ENCODE measurements around the gene MACROD2. TPM values are rescaled to one million over a fixed set of nuclear protein-coding genes. Genes with fewer than 3 reads are reported as not detected.
"Not testable (repeated sequence)": the region's sequence is repeated elsewhere in the genome, so short reads cannot be mapped to it uniquely, and the experiment has no call there.

Gene MACROD2
- total RNA-seq, 1 donor from 2014 or later = 0.13 TPM

DNA sequence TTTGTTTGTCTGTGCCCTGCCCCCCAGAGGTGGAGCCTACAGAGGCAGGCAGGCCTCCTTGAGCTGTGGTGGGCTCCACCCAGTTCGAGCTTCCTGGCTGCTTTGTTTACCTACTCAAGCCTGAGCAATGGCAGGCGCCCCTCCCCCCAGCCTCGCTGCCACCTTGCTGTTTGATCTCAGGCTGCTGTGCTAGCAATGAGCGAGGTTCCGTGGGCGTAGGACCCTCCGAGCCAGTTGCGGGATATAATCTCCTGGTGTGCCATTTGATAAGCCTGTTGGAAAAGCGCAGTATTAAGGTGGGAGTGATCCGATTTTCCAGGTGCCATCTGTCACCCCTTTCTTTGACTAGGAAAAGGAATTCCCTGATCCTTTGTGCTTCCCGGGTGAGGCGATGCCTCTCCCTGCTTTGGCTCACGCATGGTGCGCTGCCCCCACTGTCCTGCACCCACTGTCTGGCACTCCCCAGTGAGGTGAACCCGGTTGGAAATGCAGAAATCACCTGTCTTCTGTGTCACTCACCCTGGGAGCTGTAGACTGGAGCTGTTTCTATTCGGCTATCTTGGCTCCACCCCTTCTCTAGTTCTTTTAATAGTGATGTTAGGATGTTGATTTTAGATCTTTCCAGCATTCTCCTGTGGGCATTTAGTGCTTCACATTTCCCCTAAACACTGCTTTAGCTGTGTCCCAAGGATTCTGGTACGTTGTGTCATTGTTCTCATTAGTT is 471.9 kb downstream of the MACROD2 start:
- DNase-seq (ENCODE audit: low read depth in 2 of 2) = not testable (repeated sequence)

DNA sequence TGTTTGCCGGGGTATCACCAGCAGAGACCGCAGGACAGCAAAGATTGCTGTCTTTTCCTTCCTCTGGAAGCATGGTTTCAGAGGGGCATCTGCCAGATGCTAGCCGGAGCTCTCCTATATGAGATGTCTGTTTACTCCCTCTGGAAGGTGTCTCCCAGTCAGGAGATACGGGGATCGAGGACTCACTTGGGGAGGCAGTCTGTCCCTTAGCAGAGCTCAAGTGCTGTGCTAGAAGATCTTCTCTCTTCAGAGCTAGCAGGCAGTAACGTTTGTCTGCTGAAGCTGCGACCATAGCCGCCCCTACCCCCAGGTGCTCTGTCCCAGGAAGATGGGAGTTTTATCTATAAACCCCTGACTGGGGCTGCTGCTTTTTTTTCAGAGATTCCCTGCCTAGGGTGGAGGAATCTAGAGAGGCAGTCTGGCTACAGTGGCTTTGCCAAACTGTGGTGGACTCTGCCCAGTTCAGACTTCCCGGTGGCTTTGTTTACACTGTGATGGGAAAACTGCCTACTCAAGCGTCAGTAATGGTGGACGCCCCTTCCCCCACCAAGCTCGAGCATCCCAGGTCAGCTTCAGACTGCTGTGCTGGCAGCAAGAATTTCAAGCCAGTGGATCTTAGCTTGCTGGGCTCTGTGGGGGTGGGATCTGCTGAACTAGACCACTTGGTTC is 475.0 kb downstream of the MACROD2 start:
- DNase-seq (ENCODE audit: low read depth in 2 of 2) = no peak

DNA sequence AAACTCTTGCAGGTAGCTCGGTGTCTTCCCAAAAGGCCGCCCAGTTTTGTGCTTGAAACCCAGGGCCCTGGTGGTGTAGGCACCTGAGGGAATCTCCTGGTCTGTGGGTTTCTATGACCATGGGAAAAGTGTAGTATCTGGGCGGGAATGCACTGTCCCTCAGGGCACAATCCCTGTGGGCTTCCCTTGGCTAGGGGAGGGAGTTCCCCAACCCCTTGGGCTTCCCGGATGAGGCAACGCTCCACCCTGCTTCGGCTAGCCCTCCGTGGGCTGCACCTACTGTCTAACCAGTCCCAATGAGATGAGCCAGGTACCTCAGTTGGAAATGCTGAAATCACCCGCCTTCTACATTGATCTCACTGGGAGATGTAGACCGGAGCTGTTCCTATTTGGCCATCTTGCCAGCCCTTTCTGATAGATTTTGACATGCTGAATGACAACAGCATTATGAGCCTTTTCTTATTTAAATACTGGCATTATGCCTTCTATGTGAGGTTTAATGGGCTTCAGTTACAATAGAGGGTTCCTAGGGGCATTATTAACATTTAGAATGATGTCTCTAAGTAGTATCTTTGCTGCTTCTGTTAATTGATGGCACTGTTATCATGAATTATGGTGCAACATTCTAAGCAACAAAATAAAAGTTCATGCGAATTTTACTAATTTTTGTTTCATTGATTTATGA is 475.8 kb downstream of the MACROD2 start:
- DNase-seq (ENCODE audit: low read depth in 2 of 2) = no peak

DNA sequence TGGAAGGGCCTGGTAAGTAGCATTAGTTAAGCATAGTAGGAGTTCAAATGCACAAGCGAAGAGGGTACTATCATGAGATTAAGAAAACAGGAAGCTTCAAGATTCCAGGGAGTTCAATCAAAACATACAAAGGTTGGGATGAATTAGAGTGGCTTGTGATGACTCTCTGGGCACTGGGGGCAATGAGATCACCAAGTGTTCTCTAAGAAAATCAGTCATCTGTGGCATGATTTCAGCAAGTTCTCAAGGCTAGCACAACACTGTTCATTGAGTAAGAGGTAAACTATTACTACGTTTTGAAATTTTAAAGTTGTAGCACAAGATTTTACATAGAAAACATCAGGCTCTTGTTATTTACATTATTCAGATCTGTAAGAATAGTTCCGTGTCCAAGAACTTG is 481.8 kb downstream of the MACROD2 start:
- DNase-seq (ENCODE audit: low read depth in 2 of 2) = no peak

DNA sequence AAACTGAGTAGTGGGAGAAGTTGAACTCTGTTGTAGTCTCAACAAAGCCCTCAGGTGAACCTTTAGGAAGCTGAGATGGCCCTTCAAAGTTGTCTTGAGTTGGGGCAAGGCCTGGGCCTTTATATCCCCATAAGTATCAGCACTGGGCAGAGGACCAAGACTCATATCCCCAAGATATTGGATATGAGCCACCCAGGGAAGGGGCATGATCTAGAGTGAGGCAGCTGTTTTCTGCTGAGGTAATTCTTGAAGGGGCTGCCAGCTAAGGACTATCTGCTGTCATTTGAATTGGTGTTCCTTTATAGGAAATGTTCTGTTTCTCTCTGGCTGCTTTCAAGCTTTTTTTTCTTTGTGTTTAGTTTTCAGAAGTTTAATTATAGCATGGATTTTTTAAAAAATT is 482.8 kb downstream of the MACROD2 start:
- no peak for DNase-seq (ENCODE audit: low read depth in 2 of 2)

DNA sequence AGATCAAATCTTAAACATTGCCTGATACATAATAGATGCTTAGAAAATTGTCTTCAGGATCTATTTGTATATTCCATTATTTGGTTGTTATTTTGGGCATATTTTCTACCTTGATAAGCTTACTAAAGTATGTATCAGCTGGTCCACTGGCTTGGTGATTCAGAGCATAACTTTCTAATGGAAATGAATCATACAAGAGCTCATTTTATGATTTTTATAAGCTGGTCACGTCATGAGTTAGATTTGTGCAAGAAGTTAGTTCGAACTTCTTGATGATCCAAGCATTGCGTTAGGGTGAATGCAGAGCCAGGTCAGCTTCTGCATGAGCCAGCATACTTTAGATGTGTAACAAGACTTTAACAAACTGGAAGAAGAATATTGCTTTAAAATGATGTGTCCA is 486.5 kb downstream of the MACROD2 start:
- no peak for DNase-seq (ENCODE audit: low read depth in 2 of 2)

DNA sequence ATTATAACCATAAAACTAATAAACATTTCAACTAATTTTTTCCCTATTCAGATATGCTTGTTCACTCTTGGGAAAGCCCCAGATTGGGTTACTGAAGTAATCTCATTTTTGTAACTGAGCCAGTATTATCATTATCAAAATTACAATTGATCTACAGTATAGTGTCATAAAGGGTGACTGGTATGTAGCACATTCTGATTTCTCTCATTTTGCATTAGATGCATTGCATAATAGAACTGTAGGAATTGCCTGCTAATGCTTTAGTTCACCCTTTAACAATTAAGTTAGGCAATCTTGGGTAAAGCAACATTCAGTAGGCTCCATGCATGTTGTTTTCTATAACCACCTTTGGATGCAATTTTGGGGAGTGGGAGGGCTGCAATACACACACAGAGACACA is 492.9 kb downstream of the MACROD2 start:
- DNase-seq (ENCODE audit: low read depth in 2 of 2) = no peak

DNA sequence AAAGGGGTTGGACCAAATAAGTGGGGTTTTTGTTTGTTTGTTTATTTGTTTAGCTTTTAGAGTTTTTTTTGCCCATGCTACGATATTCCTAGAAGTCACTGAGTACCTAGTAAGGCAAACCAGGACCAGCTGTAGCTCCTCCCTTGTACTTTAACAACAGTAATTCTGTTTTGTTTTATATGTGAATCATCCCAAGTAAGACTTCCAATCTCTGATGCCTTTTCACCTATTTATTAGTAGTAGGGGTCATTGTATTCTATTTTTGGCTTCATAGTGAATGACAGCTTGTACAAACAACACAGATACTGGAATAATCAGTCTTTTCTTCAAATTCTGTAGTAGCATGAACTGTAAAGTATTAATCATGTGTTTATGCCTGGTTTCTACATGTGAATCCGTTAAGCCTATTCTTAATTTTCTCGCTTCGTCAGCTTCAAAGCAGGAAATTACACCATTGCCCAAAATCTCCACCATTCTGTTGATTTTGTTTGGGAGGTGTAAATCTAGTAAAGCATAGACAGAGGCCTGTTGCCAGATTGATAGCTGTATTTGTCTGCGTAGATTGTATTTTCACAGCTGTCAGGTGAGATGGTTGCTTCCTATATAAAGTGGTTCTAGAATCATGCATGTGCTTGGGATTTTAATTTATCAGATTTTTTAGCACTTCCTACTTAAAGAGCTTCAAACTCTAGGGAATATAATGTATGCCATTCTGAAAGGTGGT is 493.6 kb downstream of the MACROD2 start:
- peak; percentile 10 to 56 for DNase-seq (ENCODE audit: low read depth in 2 of 2)

DNA sequence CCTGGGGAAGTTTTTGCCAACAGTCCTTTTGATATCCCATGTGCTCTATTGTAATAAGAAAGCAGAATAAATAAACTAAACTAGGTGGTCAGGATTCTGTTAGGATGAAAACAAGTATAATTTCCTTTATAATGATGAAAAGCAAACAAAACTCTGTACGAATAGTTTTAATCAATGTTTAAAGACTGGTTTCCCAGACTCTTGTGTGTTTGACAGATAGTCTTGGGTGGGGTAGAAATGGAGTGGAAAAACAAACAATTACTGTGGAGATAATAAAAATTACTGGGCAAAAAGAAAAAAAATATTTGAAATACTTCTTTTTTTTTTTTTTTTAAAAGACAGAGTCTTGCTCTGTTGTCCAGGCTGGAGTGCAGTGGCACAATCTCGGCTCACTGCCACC is 494.2 kb downstream of the MACROD2 start:
- DNase-seq (ENCODE audit: low read depth in 2 of 2) = no peak

DNA sequence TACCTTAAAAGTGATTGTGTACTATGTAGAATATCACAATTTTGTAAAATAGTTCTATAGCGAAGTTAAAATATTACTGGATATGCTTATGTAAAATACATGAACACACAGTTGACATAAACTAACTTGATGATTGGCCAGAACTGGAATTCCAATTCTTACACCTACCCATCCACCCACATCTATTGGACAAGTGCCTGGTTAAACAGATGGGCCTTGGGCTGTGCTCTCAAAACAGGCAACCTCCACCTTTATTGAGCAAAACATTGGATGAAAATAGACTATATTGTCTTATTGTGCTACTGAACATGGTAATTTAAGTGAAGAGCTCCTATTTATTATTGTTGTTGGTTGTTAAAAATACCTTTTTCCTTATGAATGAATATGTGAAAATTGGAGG is 496.1 kb downstream of the MACROD2 start:
- DNase-seq (ENCODE audit: low read depth in 2 of 2) = no peak

DNA sequence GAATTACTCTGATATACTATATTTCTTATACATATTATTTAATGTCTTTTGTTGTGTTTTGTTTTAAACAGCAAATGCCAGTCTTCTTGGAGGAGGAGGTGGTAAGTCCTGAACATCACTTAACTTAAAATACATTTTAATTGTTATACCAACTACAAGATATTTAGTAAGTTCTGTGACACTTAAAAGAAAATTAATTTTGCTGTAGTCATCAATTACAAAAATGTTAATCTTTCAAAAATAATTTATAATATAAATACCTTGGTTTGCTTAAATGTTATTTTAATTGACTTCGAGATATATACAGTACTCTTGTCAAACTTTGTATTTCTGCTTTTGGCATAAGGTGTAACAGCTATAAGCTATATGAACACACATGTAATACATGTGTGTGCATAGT is 498.1 kb downstream of the MACROD2 start:
- DNase-seq (ENCODE audit: low read depth in 2 of 2) = no peak

DNA sequence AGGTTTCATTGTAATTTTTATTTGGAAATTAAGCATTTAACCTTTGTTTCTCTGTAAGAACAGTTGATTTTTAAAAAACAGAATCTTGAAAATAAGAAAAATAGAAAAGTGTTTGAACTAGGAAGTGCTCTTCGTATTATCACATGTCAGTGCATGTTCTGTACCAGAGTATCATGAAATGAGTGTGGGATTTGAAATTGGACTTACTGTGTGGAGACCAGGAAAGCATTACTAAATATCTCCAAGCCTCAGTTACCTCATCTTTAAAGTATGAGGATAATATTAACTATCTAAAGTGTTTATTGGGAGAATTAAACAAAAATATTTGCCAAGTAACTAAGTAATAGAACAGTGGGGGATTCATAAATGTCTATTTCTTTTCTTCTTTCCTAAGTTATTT is 499.0 kb downstream of the MACROD2 start:
- no peak for DNase-seq (ENCODE audit: low read depth in 2 of 2)

DNA sequence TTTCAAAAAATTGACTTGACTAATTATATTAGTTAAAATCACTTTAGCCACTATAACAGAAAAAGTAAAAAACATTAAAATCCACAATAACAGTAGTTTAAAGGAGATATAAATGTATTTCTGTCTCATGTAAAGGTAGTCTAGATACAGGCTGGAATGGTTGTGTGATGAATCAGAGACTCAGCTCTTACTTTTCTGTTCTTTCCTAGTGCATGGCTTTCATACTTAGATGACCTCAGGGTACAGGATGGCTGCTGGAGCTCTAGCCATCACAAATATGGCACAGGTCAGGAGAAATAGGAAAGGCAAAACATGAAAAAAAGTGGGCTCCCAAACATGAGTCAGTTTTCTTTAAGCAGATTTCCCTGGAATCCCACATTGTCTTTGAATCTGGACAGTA is 499.8 kb downstream of the MACROD2 start:
- no peak for DNase-seq (ENCODE audit: low read depth in 2 of 2)

DNA sequence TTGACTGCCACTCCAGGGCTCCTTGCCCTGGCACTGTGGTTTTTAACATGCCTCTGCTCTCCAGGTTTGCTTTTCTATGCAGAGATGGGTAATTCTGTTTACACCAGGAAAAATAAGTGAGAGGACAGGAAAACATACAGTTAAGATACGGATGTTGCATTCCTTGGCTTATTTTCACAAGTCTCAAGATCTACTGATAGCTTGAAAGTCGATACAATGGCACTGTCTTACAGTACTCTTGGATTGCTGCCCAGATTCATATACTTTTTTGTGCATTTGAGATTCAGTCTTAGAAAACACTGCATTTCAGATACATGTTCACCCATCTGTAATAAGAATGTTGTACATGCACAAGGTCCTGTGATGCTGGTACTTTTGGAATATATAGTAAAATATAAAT is 501.7 kb downstream of the MACROD2 start:
- DNase-seq (ENCODE audit: low read depth in 2 of 2) = peak in 1 of 2 donors; percentile 5

DNA sequence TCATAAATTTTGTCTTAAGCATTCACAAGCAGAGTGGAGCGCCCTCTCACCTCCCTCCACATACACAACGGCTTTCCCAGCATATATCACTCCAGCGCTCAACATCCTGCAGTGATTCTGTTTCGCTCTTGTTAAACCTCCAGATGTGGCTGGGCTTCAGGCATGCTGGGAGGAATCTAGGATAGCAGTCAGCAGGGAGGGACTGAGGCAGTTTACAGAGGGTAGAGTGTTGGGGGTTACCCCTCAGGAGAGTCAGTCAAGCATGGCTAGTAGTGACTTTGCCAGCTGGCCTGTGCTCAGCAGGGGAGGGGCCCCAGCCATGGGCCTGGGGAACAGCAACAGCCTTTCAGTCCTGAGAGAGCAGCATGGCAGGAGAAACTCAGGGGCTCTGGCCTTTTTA is 503.5 kb downstream of the MACROD2 start:
- DNase-seq (ENCODE audit: low read depth in 2 of 2) = no peak

DNA sequence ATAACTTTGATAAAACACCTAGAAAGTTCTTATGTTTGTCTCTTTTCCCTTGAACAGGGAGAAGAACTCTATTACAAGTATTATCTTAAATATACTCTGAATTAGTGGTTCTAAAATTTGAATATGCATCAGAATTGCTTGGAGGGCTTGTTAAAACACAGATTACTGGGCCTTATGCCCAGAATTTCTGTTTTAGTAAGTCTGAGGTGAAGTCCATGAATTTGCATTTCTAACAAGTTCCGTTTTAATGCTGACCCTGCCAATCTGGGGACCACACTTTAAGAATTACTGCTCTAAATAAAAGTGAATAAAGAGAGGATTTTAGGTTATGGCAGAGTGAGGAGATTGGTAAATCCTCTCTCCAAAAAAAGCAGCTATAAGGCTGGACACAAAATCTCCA is 510.2 kb downstream of the MACROD2 start:
- DNase-seq (ENCODE audit: low read depth in 2 of 2) = no peak

DNA sequence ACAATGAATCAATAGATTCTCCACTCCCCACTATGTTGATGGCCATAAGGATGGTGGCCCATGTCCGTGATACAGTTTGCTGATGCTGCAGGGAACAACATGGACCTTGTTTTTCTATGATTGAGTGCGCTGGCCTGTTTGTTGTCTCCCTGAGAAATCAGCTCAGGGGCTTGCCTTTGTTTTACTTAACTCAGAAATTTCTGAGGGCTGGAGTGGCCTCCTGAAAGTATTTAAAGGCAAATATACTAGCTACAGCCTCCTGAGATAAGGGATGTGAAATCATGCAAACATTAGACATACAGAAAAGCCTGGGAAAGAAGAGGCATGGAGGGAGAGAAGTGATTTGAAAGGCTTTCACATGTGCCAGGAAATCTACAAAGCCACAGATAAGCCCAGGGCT is 512.4 kb downstream of the MACROD2 start:
- no peak for DNase-seq (ENCODE audit: low read depth in 2 of 2)

DNA sequence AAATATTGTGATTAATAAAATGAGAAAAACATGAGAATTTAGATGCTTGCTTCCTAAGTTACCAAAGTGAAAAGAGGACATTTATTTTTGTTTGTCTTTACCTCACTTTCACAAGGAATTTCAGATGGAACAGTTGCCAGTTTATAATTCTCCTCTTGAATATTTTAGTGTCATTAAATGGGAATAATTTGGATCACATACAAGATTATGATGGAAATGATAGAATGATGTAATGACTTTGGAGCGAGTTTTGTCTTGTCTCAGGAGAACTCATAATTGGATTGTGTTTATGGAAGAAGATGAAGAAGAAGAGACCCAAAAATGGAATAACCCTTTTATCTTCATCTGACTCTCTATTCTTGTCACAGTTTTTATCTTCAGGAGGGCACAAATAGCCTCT is 515.0 kb downstream of the MACROD2 start:
- DNase-seq (ENCODE audit: low read depth in 2 of 2) = no peak

DNA sequence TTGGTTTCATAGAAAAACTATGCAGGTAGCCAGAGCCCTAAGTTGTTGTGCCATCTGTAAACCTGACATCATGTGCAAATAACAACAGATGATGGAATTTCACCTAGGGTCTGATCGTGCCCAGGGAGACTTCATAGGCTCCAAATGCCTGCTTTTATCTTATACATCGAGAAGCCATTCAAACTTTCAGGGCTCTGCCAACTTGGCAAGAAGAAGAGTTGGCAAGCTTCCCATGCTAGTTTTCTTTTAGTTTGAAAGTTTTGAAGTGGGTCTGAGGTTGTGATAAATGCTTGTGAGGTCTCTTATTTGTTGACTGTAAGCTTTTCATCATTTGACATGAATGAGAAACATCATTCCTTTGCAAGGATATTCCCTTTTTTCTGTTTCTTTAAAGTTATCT is 517.5 kb downstream of the MACROD2 start:
- no peak for DNase-seq (ENCODE audit: low read depth in 2 of 2)

DNA sequence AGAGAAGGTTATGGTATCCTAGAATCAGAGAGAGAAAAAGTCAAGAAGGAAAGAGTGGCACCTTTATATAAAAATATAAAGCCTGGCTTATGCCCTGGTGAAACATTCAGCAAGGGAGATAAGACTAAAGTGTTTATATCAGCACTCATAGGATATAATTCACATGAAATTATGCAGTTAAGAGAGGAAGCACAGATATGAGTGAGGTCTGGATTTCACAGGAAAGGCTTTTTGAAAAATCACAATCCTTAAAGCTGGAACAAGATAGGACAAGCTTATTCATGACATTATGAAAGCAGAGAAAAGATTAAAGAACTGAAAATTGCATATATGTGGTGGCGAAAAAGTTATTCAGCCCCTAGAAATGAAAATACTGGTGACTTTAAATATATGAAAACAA is 523.3 kb downstream of the MACROD2 start:
- no peak for DNase-seq (ENCODE audit: low read depth in 2 of 2)

DNA sequence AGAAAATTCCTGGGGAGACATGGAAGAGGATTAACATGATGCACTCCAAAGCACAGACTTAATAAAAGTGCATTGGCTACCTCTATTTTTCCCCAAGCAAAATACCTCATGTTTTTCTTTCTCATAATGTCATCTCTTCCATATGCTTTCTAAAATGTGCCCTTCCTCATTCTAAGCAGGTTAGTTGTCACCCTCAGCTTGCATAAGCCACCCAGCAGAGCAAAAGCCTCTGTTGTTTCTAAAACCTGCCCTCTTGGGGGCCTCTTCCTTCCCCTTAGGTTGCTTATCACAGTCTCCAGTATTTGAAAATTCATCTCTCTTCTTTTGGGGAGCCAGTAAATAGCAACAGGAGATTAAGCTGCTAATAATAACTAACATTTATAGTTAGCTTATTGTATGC is 525.7 kb downstream of the MACROD2 start:
- no peak for DNase-seq (ENCODE audit: low read depth in 2 of 2)

DNA sequence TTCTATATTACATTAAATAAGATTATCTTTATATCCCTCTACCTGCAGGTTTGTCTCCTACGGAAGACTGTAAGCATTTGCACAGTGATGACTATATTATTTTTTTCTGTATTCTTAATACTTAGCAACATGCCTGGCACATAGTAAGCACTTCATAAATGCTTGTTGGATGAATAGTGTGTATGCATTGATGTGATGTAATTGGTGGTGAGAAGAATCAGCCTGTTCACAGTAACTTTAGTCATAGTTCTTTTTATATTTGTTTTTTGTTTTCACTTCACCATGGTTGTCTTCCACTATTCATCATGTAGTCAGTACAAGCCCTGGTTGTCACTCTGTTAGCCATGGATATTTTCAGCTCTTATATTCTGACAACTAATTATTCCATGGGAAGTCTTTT is 526.1 kb downstream of the MACROD2 start:
- no peak for DNase-seq (ENCODE audit: low read depth in 2 of 2)
